Dermis microvascular lymphatic vessel endothelial cell (primary cell): ENCODE data around the gene NCAPD3. TPM values are rescaled to one million over a fixed set of nuclear protein-coding genes. Genes with fewer than 3 reads are reported as not detected.
"Not testable (repeated sequence)": the region's sequence is repeated elsewhere in the genome, so short reads cannot be mapped to it uniquely, and the experiment has no call there.

ENCODE experiments used
- DNase-seq, 2 donors: peaks; one replicate each; pipeline versions ENCODE4 v3.0.0 to v3.0.0-alpha.2; 2010; ENCODE audit warnings: low read depth in 2 of 2
- total RNA-seq: library from RNA; depleted of rRNA; stranded (reverse); fragments of >200 nt; gene quantifications from 2 replicates; pipeline ENCODE4 v1.2.1, GENCODE V29; 2014

Gene NCAPD3
- total RNA-seq, 1 donor from 2014 or later = 19.0 TPM

DNA sequence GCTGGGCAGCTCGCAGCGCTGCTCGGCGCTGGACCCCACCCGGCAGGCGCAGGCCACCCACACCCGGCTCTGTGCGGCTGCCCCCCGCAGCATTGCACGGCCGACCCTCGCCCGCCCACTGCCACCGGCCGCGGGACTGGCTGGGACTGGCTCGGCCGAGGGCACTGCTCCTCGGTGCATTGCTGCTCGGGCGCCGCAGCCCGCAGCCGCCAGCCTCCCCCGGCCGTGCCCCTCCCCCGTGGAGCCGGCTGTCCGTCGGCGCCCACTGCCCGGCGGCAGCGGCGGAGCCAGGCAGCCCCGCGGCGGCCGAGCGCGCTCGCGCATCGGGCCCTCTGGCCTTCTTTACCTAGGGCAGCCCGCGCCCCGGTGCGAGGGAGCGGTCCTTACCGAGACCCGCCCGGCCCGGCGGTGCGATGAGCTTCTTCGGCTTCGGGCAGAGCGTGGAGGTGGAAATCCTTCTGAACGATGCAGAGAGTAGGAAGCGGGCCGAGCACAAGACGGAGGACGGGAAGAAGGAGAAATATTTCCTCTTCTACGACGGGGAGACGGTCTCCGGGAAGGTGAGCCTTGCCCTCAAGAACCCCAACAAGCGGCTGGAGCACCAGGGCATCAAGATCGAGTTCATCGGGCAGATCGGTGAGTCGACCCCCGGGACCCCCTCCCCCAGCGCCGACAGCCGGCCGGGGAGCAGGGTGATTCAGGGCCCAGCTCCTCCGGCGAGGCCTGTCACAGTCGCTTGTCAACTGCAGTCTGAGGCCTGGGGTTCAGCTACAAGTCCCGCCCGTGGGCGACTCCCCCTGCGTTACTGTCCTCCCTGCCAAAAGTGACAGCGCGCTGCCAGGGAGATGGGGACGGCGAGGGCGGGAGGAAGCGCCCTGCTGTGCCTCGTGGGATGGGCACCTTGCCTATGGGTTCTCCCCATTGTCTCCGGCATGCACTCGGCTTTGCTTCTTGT is 1.2 kb upstream of the NCAPD3 start:
- DNase-seq = peak in 1 of 2 donors; percentile 51

DNA sequence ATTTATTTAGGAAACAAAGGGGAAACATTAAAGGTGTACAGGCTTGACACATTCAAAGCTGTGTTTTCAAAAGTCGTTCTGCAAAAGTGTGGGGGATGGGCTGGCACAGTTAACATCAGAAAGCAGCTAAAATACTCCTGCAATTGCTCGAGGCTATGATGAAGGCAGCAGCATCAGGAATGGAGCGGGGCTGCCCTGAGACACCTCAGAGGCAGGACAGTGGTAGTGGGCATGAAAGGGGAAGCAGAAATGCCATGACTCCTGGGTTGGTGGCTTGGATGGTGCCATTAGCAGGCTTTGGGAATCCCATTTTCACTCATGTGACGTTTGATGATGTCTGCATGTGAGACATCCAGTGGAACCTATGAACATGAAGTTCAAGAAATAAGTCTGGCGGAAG is 646 bp downstream of the NCAPD3 start:
- no peak for DNase-seq

DNA sequence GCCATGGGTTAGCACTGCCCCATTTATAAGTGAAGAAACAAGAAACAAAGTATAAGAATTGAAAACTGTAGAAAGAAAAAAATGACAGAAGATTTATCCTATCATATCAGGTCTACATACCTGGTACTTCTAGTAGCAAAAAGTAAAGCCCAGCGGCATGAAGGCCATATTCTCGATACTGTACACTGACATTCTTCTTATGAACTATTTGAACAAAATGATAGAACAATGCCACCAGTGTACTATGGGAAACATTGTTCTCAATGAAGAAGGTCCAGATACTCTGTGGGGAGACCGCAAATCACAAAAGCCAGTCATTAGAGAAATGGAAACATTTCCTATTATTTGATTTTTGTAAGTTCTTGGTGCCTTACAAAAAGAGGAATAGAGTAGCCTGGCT is 7.0 kb downstream of the NCAPD3 start:
- DNase-seq = no peak

DNA sequence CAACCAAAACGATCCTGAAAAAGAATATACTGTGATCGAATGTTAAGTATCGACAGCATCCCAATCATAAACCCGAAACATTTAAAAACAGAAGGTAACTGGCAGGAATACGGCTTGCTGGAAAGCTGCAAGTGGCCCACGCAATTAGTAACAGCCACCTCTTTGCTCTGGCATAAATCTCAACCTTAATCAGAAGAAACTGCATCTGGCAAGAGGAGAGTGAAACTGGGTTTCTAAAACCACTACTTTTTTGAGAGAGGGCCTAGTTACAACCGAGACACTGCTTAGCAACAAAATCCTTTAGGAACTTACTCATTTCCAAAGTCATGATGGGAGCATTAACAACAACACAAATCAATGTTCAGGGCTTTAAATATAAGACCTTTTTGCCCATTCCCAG is 7.9 kb downstream of the NCAPD3 start:
- DNase-seq = no peak

DNA sequence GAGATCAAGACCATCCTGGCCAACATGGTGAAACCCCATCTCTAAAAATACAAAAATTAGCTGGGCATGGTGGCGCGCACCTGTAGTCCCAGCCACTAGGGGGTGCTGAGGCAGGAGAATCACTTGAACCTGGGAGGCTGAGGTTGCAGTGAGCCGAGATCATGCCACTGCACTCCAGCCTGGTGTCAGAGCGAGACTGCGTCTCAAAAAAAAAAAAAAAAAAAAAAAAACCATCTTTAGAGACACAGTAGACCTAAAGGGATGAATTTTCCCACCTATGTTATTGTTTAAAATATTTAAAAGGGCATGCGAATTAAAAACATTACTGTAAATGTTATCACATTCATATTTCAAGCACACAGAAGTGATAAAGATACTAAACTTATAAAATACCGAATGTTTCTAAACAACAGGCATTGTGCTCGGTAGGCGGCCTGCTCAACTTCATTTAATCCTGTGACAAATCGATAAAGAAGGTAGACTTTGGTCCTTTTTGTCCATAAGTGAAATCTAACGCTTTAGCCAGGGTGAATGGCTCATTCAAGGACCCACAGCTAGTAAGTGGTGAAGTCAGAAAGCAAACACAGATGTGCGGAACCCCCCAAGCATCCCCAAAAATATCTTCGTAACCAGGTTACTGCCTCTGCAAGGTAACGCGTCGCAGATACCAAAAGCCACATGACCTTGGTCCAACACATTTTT is 16.1 kb downstream of the NCAPD3 start:
- DNase-seq = peak in 1 of 2 donors; percentile 39

DNA sequence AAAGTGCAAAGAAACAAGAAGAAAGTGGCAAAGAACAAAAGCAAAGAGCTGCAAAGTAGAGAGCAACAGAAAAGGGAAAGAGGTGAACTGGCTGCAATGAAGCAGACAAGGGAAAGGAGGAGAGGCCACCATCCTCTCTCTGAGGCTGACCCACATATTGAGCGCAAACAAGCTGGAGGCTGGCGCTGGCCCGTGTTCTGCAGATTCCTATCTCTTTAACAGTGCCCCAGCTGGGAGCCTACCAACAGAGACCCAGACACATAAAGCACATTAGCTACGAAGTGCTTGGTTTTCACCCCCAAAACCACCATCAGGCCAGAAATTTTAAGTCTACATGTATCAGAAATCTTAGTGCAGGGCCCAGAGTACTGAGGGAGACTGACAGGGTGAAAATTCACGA is 17.6 kb downstream of the NCAPD3 start:
- DNase-seq = no peak

DNA sequence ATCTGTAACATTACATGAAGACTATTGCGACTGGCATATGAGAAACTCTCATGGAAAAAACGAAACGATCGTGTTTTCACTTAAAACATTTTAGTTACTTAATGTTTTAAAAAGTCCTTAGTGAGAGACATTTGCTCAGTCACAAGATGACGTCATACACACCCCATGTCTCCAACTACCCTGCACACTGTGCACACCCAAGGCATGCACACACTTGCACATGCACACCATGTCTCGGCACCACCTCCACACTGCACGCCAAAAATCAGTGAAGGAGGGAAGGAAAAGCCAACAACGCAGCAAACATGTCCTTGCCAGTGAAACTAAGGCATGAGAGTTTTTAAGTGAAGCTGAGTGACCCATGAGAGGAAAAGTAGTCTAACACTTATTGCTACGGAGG is 18.0 kb downstream of the NCAPD3 start:
- no peak for DNase-seq

DNA sequence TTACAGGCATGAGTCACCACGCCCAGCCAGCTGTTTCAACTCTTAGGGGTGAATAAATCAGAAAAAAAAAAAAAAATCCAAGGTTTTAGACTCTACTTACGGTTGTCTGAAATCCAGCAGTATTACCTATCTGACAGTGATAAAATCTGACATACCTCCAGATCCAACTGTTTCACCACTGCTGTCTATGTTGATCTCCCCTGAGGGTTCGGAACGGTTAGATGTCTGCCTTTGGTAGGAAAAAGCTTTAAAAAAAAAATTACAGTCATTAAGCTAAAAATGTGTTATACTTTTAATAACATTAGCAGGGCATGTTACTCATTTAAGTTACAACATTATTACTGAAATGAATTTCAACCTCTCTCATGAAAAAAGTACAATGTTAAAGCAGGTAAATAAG is 21.1 kb downstream of the NCAPD3 start:
- DNase-seq = no peak

DNA sequence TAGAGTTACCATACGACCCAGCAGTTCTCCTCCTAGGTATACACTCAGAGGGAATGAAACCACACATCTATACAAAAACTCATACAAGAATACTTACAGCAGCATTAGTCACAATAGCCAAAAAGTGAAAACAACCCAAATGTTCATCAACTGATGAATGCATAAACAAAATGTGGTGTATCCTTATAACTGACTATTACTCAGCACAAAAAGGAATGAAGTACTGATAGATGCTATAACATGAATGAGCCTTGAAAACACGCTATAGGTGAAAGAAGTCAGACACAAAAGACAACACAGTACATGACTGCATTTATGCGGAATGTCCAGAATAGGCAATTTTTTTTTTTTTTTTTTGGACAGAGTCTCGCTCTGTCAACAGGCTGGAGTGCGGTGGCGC is 23.1 kb downstream of the NCAPD3 start:
- DNase-seq = no peak

DNA sequence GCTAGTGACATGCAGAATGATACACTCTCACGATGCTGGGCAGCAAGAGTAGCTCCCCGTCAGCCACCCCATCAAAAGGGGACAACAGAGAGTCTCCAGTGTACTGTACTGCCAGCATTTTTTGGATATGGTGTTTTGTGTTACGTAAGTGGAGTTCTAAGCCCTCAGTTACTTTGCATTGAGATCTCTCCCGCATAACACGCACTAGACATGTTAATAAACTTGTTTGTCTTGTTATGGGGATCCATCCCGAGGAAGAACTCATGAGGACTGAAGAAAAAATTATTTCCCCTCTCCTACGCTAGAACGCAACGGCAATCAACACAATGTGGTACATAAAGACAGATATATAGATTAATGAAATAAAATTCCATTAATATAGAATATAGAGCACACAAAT is 24.2 kb downstream of the NCAPD3 start:
- no peak for DNase-seq

DNA sequence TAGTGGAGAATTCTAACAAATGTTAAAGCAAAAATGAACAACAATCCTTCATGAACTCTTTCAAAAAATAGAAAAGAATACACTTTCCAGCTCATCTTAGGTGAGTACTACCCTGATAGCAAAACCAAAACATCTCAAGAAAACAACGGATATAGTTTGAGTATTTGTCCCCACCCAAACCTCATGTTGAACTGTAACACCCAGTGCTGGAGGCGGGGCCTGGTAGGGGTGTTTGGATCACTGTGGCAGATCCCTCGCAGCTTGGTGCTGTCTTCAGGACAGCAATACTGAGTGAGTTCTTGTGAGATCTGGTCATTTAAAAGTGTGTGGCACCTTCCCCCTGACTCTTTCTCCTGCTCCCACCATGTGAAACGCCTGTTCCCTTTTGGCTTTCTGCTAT is 27.0 kb downstream of the NCAPD3 start:
- no peak for DNase-seq

DNA sequence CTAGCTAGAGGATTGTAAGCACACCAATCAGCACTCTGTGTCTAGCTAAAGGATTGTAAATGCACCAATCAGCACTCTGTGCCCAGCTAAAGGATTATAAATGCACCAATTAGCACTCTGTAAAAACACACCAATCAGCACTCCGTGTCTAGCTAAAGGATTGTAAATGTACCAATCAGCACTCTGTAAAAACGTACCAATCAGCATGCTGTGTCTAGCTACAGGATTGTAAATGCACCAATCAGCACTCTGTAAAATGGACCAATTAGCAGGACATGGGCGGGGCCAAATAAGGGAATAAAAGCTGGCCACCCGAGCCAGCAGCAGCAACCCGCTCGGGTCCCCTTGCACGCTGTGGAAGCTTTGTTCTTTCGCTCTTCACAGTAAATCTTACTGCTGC is 35.7 kb downstream of the NCAPD3 start:
- not testable (repeated sequence) for DNase-seq

DNA sequence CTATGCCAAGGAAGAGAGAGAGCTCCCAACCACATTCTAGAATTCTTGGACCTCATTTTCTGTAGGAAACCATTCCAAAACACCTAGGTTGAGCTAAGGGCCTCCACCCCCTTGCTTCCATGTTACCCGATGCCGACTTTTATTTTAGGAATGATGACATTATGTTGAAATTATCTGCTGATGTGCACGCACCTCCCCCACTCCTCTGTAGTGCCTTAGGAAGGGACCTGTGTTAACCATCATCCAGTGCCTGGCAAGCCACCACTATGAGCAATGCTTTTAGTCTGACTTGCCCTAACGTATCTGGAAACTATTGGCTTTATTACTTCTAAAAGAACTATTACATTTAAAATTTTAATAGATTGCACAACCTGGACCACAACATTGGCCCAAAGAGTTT is 42.1 kb downstream of the NCAPD3 start:
- no peak for DNase-seq

DNA sequence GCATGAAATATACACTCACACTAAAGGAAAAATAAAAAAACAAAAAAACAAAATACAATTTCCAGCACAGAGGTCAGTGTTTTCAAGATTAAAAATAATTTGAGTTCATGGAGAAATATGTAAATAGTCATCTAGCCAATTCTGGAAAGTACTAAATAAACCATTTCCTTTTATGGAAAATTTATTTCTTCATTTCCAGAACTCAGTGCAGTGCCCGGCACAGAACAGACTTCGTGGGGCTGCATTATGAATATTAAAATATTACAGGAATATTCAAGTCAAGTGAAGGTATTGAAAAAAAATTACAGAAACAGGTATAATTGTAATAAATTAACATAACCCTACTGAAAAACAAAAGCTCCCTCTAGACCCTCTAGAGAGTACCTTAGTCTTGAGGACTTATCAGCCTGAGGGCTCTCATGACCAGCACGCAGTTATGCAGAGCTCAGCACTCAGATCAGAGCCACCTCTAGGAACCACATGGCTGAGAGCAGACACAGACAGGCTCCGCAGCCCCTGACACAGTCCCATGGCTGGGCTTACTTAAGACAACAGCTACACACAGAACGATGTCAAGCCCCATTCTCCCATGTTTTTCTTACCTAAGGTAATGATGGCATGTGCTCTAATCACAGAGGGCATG is 45.6 kb downstream of the NCAPD3 start:
- no peak for DNase-seq

DNA sequence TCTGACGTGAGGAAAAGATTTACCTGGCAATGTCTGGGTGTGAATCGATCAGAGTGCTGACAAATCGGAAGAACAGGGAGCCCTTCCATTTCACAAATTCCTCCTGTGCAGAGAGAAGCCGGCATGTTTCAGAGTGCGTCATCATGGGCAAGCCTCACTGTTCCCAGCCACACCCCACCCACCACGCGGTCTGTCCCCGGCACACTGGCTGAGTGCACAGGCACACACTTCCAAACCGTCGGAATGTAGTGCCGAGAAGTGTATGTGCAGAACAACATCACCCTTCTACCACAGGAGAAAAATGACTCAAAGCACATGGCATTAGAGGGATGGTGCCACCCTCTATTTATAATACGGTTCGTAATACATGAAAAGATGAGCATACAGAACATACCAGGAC is 47.5 kb downstream of the NCAPD3 start:
- DNase-seq = no peak

DNA sequence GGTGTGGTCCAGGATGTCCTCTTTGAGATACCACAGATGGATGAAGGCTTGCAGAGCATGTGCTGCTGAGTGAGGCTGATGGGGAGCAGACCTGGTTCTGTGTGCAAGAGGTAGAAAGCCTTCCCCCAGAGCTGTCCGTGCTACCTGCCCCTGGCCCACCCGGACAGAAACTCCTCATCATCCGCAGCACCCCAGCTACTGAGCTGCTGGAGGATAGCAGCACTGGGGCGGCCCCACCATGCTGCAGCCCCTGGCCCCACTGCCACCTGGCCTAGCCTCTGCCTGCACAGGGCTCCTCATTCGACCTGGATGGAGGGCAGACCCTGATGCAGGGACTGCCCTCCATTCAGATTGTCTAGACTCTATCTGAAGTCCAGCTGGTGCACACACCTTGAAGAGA is 50.5 kb downstream of the NCAPD3 start:
- no peak for DNase-seq

DNA sequence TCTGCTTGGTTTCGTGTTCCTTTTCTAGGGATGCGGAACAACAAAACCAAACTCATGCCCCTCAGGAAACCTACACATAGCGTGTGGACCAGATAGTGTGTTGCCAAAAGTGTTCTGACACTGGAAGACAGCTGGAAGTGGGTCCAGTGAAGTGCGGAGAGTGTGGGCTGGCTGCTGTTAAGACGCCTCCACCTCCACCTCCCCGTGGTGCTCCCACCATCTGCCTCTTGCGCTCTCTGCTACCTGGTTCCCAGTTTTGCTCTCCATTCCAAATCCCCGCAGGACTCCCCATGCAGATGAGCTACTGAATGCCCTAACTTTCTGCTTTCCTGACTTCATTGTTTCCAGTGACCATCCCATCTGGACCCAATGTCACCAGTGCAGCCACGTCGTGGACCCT is 51.8 kb downstream of the NCAPD3 start:
- DNase-seq = no peak

DNA sequence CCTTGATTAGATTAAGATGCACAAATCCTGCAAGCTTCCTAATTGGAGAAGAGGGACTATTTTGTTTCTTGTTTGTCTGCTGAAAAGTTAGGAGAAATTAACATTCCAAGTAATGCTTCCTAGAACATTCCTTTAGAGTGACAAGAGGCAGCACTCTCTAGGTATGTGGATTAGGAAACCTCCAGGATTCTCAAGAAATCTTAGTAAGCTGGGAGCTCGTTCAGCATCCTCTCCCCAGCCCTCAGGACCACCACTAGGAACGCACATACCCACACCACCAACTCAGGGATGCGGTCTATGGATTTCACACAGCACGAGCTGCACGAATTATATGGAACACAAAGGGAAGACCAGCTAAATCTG is 52.9 kb downstream of the NCAPD3 start:
- DNase-seq = no peak

DNA sequence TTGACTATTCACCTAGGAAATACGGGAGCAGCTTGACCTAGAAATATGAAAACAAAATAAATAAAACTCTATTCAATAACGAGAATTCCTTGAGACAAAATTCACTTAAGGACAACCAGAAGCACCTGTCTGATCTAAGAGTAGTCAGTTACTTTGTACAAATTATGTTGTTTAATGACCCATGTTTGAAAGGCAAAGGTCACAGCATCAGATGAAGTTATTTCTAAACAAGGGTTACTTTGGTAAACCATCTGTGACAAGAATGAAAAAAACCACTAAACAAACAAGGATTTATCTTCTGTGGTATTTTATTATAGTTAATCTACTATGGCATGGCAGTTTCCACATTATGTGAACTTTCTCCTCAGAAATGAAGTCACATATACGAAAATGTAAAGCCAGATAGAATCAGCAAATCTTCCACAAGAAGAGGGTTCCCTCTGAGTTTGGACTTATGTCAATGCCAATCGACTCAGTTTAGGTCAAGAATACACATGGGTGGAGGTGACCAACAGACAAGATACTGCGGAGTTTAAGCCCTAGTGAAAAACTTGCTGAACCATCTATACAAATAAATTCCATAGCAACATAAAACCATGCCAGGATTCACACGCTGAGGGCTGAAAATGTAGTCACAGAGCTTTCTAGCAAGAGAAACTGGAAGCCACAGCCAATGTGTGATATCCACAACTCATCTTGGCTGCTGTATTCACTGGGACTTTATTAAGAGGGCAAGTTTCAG is 53.4 kb downstream of the NCAPD3 start:
- no peak for DNase-seq

DNA sequence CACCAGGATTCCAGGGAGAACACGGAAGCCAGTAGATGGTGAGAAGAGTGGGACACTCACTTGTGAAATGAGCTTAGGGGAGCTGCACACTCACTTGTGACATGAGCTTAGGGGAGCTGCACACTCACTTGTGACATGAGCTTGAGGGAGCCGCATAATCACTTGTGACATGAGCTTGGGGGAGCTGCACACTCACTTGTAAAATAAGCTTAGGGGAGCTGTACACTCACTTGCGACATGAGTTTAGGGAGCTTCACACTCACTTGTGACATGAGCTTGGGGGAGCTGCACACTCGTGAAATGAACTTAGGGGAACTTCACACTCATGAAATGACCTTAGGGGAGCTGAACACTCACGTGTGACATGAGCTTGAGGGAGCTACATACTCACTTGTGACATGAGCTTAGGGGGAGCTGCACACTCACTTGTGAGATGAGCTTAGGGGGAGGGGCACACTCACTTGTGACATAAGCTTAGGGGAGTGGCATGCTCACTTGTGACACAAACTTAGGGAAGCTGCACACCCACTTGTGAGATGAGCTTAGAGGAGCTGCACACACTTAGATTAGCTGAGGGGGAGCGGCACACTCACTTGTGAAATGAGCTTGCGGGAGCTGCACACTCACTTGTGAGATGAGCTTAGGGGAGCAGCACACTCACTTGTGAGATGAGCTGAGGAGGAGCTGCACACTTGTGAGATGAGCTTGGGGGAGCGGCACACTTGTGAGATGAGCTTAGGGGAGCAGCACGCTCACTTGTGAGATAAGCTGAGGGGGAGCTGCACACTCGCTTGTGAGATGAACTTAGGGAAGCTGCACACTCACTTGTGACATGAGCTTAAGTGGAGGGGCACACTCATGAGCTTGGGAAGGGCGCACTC is 59.0 kb downstream of the NCAPD3 start:
- DNase-seq = no peak

DNA sequence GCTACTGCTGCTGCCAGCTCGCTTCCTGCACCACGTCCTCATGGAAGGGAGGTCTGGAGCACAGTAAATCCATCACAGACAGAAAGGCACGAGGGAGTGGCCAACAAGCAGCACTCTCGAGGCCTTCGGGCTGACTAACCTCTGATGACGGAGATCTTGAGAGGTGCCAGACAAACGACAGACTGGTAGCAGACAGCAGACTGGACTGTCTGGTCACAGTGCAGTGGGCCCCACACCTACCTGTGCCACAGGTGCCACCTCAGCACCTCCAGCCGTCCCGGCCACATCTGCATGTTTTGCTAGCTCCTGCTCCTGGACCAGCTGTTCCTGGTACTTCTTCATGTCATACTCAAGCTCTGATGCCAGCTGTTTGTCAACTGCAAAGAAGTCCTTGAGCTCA is 64.1 kb downstream of the NCAPD3 start:
- no peak for DNase-seq
